ENCODE data around the gene KIF3A.
"Not testable (repeated sequence)": the region's sequence is repeated elsewhere in the genome, so short reads cannot be mapped to it uniquely, and the experiment has no call there.

KIF3A gene

GRCh38 chr5:132704875-132705274, 32.5 kb downstream of the KIF3A start:
- TF ChIP-seq ZFX (IDR thresholded peaks at IDR 0.05) (no peak), CTCF (conservative IDR thresholded peaks at IDR 0.05) (no peak)
- no peak overlapping the region for H3K27ac ChIP-seq

GRCh38 chr5:132695956-132696355, 41.4 kb downstream of the KIF3A start:
- no peak overlapping the region for H3K27ac ChIP-seq
- TF ChIP-seq CTCF (conservative IDR thresholded peaks at IDR 0.05), result no peak
- no peak for TF ChIP-seq ZFX (IDR thresholded peaks at IDR 0.05)

GRCh38 chr5:132692632-132692967, 44.7 kb downstream of the KIF3A start:
- no peak overlapping the region for H3K27ac ChIP-seq
- TF ChIP-seq CTCF (conservative IDR thresholded peaks at IDR 0.05), result no peak
- TF ChIP-seq ZFX (IDR thresholded peaks at IDR 0.05), result no peak

GRCh38 chr5:132691755-132692631, 45.4 kb downstream of the KIF3A start:
- H3K27ac ChIP-seq, result not testable (repeated sequence)

- no peak overlapping the region for H3K27ac ChIP-seq
- no peak for TF ChIP-seq CTCF (conservative IDR thresholded peaks at IDR 0.05)
- no peak for TF ChIP-seq ZFX (IDR thresholded peaks at IDR 0.05)
Measured at GRCh38 chr5:132690156-132690555, 47.2 kb downstream of the KIF3A start.

- no peak for TF ChIP-seq ZFX (IDR thresholded peaks at IDR 0.05)
- TF ChIP-seq CTCF (conservative IDR thresholded peaks at IDR 0.05), result no peak
- no peak overlapping the region for H3K27ac ChIP-seq
Measured at GRCh38 chr5:132689513-132689912, 47.8 kb downstream of the KIF3A start.

- TF ChIP-seq CTCF (conservative IDR thresholded peaks at IDR 0.05) (no peak), ZFX (IDR thresholded peaks at IDR 0.05) (no peak)
- H3K27ac ChIP-seq, result no peak overlapping the region
Measured at GRCh38 chr5:132688536-132689339, 48.6 kb downstream of the KIF3A start.
